DMS53 (cell line): Measurements from ENCODE around the gene ITGB8.

ENCODE experiments used
- DNase-seq: peaks from one replicate; lab custom pipeline; 2025; lab: John Stamatoyannopoulos, UW

The ITGB8 gene

DNA sequence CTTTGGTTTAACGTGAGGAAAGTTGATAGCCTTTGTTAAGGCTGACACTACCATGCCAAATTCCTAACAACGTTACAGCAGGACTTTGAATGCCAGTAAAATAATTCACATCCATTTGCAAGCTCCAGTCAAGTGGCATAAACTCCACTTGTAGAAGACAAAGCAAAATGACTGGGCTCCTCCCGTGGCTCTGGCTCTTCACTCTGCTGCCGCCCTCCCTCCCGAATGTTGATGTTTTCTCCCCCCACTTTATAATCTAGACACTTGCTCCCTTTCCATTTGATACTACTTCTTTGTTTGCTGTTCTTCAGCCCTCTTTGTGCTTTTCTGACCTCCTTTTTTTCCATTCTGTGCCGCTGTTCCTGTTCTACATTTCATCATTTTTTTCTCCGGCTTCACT is 22.8 kb upstream of the ITGB8 start:
- peak; percentile 96 for DNase-seq

GRCh38 chr7:20310301-20310700 is 20.4 kb upstream of the ITGB8 start:
- DNase-seq: no peak

GRCh38 chr7:20310963-20311742 is 19.5 kb upstream of the ITGB8 start:
- DNase-seq: peak; percentile 89

DNA sequence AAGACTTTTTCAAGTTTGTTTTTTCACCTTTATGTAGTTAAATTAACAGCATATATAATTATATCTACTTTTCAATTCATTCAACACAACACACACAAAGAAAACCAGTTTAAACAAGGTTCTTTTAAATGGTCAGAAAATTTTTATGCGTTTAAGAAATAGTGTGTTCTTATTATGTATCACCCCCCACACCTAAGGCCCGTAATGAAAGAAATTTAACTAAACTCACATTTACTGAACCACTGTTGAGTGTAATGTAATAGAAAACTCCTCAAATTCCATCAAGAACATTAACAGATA is 19.0 kb upstream of the ITGB8 start:
- DNase-seq: no peak

GRCh38 chr7:20312562-20312961 is 18.1 kb upstream of the ITGB8 start:
- DNase-seq: peak; percentile 38

DNA sequence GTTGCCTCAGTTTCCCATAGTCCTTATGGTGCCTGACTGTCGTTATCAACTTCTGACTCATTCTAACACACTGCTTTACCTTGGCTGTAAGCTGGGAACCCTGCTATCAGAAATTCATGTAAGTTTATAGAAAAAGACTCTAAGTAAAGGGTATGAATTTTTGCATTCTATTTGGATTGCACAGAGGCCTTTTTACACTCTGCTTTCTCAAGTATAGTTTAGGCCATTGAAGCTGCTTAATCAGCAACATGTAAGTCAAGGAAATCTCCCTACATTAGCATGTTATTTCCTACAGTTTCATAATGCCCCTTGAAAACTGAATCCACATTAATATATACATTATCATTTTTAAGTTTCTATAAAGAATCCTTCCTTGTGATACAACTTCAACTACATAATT is 17.1 kb upstream of the ITGB8 start:
- peak; percentile 29 for DNase-seq

DNA sequence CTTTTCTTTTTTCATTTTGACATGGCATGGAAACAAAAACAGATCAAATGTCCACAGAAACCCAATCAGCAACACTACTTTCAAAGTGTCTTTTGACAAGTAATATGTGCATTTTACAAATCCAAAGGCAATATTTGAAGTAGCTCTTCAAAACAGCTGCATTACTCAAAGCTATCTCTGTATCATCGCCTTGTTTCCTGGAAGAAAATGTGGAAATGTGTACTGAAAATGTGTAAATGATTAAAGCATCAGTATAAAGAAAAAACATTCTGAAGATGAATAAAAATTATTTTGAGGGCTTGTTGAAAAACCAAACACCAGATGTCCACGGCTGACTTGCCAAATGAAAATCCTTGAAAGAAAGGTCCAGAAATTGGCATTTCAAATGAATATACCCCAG is 16.5 kb upstream of the ITGB8 start:
- DNase-seq: peak; percentile 71

- peak; percentile 42 for DNase-seq
Measured at GRCh38 chr7:20316706-20317105, 14.0 kb upstream of the ITGB8 start.

DNA sequence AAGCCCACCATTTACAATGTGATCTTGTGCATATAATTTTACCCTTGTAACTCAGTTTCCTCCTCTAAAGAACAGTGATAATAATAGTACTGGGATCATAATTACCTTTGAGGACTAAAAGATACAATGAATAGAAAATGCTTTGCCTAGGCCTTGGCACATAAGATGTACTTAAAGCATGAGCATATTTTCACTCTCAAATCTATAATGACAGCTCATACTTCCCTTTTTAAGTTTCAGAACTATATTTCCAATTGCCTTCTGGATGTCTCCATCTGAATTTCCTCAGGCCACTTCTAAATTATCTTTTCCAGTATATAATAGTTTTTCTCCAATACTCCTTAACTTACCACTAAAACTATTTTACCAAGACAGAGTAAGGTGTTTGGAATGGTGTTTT is 13.3 kb upstream of the ITGB8 start:
- DNase-seq: no peak

DNA sequence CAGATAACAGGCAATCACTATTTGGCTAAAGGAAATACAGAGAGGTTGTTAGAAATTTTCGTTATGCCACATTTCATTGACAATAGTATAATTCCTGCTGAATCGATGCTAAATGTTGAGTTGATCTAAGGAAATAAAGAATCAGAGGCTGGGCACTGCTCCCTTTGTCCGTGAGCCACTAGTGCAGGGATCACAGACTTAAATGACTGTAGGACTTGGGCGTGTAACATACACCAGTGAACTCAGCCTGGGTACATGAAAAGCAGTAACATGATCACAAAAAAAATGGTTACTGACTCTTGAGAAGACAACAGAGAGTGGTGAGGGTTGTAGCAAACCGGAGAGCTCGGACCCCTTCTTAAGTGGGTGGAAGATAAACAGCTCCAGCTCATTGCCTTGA is 11.8 kb upstream of the ITGB8 start:
- no peak for DNase-seq

- no peak for DNase-seq
Measured at GRCh38 chr7:20320322-20320721, 10.4 kb upstream of the ITGB8 start.

DNA sequence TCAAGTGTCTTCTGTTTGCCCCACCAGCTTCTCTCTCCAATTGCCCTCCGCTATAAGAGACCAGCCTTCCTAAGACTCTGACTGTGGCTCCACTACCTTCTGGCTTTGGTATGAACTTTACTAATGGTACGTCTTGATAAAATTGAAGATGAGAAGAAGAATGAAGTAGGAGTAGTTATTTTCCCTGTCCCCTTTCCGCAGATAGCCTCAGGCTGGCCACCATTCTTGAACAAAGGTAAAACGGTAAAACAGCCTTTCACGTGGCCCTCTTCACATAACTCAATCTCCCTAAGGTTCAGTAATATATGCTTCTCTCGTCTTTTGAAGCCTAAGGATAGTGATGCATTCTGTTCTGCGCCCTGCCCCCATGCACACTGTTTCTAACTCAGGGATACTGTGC is 9.9 kb upstream of the ITGB8 start:
- no peak for DNase-seq

- DNase-seq: no peak
Measured at GRCh38 chr7:20323595-20323994, 7.1 kb upstream of the ITGB8 start.

- no peak for DNase-seq
Measured at GRCh38 chr7:20326342-20326741, 4.4 kb upstream of the ITGB8 start.

- no peak for DNase-seq
Measured at GRCh38 chr7:20327055-20327454, 3.6 kb upstream of the ITGB8 start.

DNA sequence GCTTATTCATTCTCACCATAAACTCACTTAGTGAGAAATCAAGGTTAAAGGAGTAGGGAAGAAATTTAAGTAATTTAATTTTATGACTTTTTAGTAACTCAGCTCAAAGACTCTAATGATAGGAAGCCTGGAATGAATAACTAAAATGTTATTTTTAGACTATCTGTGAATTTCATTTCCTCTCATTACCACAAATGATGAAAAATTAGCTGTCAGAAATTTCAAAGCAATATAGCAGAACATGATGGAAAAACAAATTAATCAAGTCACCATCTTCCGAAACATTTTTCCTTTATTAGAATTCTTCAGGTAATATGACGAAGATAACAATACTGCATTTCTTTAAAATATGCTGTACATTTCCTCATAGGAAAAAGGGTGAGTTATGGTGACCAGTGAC is 2.7 kb upstream of the ITGB8 start:
- DNase-seq: no peak

DNA sequence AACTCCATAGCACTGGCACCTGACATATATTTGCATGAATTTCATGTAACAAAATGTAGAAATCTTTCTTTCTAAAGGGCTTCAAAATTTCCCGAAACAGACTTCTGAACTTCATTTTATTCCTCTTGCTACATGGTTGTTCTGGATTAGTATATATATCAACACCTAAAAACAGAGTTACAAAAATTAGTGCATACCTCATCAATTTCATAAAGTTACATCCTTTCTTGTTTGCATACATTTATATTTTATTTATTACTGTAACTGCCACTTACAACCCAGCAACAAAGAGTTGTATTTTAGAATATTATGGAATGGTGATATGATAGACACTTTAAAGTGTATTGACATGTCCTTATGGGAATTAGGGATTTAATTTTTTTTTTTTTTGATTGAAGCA is 2.0 kb upstream of the ITGB8 start:
- no peak for DNase-seq

GRCh38 chr7:20329389-20330238 is 1.1 kb upstream of the ITGB8 start:
- peak; percentile 98 for DNase-seq

DNA sequence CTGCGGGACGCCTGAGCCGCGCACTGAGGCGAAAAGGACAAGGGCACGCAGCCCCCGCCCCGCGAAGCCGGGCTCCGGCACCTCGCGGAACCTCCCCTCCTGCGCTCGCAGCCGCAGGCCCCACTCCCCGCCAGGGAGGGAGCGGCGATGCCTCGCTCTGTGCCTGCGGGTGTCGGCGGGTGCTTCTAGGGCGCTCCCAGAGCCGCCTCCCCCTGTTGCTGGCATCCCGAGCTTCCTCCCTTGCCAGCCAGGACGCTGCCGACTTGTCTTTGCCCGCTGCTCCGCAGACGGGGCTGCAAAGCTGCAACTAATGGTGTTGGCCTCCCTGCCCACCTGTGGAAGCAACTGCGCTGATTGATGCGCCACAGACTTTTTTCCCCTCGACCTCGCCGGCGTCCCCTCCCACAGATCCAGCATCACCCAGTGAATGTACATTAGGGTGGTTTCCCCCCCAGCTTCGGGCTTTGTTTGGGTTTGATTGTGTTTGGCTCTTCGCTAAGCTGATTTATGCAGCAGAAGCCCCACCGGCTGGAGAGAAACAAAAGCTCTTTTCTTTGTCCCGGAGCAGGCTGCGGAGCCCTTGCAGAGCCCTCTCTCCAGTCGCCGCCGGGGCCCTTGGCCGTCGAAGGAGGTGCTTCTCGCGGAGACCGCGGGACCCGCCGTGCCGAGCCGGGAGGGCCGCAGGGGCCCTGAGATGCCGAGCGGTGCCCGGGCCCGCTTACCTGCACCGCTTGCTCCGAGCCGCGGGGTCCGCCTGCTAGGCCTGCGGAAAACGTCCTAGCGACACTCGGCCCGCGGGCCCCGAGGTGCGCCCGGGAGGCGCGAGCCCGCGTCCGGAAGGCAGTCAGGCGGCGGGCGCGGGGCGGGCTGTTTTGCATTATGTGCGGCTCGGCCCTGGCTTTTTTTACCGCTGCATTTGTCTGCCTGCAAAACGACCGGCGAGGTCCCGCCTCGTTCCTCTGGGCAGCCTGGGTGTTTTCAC is 519 bp downstream of the ITGB8 start:
- peak; percentile 91 for DNase-seq

DNA sequence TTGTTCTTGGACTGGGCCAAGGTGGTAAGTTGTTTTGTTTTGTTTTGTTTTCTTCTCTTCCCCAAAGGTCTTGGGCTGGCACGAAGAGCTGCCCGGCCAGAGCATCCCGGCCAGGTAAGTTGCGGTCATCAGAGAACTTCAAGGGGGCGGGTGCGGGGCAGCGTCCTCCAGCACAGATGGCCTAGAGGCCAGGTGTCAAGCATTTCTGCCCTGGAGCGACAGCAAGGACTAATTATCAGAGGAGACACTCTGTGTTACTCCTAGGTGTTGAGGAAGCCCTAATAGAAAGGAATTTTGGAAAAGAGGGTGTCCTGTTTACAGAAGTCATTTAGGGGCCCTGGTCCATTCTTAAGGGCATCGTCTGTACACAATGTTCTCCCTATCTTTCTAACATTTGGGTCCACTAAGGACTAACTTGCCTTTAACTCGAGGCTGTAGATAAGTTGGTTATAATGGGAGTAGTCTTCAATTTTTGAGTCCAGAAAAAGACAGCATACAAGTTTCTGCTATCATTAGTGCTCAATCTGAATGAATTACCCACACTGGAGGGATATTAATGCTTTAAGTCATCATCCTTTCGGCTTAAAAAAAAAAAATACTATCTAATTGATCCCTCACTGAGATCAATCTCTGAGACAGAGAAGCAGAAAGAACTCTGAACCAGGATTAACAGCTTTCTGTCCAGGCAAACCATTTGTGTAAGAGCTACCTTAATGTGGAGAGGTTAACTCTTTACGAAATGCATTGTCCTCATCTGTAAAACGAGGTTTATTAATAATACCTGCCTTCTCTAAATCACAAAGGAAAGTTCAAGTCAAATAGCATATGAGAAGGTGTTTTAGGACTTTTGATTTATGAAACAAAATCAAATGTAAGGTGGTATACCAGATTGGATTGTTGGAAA is 1.5 kb downstream of the ITGB8 start:
- DNase-seq: peak; percentile 80

GRCh38 chr7:20338285-20338684 is 7.6 kb downstream of the ITGB8 start:
- no peak for DNase-seq
